NK-92 (cell line): ENCODE results near the gene AKAP1.

Experiments
- DNase-seq: peaks from one replicate; lab custom pipeline; 2025; ENCODE audit not compliant: unreplicated experiment; lab: John Stamatoyannopoulos, UW

AKAP1 gene

DNA sequence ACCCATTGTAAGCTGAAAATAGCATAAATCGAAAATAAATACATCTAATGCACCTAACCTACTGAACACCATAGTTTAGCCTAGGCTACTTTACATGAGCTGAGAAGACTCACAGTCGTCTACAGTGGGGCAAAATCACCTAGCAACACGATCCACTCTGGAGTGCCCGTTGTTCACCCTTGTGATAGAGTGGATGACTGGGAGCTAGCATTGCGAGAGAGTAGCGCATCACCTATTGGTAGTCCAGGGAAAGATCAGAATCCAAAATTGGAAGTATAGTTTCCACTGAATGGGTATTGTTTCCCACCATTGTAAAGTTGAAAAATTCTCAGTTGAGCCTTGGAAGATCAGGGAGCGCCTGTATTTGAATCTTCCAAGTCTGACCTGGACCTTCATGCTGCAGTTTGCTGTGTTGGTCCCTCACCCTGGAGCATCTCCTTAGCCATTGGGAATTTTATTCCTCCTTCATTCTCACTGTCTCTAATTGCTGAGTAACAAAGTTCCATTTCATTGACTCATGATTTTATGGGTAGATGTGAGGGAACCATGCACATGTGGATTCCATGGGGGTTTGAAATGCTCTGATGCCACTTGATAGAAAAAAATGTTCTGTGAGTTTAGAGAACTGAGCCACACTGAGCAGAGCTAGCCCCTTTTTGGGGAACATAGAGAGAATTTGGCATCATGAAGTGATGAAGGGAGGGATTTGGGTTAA lies 19.6 kb downstream of the AKAP1 start:
- DNase-seq, result no peak

- no peak for DNase-seq
Observed at GRCh38 chr17:57105591-57105990, 20.5 kb downstream of the AKAP1 start.

DNA sequence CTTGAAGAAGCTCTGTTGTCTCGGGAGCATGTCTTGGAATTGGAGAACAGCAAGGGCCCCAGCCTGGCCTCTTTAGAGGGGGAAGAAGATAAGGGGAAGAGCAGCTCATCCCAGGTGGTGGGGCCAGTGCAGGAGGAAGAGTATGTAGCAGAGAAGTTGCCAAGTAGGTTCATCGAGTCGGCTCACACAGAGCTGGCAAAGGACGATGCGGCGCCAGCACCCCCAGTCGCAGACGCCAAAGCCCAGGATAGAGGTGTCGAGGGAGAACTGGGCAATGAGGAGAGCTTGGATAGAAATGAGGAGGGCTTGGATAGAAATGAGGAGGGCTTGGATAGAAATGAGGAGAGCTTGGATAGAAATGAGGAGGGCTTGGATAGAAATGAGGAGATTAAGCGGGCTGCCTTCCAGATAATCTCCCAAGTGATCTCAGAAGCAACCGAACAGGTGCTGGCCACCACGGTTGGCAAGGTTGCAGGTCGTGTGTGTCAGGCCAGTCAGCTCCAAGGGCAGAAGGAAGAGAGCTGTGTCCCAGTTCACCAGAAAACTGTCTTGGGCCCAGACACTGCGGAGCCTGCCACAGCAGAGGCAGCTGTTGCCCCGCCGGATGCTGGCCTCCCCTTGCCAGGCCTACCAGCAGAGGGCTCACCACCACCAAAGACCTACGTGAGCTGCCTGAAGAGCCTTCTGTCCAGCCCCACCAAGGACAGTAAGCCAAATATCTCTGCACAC lies 21.2 kb downstream of the AKAP1 start:
- DNase-seq, result no peak

DNA sequence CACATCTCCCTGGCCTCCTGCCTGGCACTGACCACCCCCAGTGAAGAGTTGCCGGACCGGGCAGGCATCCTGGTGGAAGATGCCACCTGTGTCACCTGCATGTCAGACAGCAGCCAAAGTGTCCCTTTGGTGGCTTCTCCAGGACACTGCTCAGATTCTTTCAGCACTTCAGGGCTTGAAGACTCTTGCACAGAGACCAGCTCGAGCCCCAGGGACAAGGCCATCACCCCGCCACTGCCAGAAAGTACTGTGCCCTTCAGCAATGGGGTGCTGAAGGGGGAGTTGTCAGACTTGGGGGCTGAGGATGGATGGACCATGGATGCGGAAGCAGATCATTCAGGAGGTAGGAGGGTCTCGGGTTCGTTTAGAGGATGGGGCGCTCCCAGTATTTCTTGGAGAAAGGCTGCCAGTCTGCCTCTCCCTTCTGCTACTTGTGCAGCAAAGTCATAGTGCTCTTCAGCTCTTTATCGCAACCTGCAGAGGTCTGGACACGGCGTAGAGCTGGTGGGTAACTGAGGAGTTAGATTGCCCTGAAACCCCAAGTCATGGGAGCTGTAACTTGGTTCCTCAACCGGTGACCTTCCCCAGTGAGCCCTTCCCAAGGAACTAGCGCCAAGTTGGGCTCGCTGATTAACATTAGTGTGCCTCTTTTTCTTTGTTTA lies 21.9 kb downstream of the AKAP1 start:
- DNase-seq, result no peak

DNA sequence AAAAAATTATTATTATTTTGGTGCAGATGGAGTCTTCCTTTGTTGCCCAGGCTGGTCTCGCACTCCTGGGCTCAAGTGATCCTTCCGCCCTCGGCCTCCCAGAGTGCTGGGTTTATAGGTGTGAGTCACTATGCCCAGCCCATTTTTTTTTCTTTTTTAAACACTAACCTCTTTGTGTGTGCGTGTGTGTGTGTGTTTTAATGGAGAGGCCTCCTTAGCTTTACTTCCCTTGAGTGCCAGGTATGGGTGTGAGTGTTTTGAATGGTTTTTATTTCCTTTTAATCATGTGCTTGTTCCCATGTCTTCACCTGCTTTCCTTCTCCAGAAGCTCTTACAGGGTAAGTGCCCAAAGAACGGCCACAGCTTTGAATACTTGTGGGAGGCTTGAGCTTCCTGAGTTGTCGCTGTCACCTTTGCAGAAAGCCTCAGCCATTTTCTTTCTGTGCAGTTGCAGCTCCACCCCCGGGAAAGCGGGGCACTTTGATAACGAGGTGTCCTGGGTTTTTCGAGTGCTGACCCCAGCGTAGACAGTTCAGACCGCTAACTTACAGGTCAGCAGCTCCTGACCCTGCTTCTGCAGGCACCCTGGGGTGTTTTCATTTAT lies 22.6 kb downstream of the AKAP1 start:
- DNase-seq, result no peak

DNA sequence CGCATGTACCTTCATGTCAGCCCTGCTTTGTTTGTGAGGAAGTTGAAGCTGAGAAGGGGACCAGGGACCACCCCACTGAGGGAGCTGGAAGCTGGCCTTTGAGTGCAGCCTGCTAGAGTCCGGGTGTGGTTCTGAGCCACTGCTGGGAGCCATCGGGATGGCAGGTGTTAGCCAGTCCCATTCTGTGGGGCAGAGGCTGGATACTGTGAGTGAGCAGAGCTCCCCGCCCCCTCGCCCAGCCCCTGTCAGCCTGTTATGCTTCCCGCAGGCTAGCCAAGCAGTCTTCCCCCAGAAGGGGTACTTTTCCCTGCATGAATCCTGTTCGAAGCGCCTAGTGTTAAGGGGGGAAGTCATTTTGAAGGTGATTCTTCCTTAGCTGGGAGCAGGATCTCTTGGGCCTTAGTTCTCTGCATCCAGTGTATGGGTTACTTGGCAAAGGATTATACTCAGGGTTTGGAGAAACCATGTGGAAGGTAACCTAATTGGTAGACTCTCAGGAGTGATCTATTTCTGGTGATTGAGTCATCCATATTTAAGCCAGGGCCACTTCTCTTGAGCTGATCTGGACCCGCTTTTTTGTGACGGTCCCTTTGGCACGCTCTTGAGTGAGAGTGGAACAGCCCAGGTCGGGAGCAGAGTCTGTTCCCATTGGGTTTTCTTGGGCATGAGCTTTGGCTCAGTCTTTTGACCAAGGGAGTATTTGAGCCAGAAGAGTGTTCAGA lies 23.8 kb downstream of the AKAP1 start:
- no peak for DNase-seq

DNA sequence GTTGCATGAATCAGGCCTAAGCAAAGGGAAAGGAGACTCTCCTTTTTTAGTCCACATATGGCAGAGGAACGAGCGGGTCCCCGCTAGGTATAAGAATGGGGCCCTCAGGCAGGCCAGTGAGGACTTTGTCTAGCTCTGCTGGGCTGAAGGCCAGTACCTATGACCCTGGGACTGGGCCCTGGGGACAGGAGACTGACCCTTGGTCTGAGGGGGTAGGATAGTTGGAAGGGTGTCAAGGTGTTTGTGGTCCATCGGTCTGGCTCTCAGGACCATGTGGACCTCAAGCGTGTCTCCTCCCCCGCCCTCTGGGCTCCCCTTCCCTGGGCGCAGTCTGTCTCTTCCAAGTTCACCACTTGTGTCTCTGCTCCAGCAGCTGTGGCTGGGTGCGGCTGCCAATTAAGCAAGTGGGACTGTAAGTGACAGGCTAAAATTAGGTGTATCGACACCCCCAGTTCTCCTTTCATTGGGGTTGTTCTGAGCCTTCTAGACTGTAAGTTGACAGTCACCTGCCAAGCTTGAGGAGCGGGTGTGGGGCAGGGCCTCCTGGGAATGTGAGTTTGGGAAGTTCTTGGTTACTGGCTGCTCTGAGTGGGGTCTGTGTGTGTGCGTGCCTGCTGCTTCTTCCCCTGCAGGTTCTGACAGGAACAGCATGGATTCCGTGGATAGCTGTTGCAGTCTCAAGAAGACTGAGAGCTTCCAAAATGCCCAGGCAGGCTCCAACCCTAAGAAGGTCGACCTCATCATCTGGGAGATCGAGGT lies 24.5 kb downstream of the AKAP1 start:
- DNase-seq, result no peak

DNA sequence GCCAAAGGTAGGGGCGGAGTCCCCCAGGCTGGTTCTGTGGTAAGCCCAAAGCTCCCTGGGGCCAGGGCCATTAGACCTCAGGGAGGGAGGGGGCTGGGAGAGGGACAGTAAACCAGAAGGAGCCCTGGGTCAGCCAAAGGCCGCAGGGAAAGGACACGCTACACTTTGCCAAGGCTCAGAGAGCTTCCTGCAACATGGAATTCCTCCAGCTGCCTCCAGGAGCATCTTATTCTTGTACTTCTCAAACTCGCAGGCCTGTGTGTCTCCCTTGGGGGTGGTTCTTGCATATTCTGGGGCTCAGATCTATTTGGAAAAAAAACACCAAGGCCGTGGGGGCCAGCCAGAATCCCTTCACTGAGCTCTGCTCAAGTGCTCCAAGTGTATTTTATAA lies 25.1 kb downstream of the AKAP1 start:
- no peak for DNase-seq

DNA sequence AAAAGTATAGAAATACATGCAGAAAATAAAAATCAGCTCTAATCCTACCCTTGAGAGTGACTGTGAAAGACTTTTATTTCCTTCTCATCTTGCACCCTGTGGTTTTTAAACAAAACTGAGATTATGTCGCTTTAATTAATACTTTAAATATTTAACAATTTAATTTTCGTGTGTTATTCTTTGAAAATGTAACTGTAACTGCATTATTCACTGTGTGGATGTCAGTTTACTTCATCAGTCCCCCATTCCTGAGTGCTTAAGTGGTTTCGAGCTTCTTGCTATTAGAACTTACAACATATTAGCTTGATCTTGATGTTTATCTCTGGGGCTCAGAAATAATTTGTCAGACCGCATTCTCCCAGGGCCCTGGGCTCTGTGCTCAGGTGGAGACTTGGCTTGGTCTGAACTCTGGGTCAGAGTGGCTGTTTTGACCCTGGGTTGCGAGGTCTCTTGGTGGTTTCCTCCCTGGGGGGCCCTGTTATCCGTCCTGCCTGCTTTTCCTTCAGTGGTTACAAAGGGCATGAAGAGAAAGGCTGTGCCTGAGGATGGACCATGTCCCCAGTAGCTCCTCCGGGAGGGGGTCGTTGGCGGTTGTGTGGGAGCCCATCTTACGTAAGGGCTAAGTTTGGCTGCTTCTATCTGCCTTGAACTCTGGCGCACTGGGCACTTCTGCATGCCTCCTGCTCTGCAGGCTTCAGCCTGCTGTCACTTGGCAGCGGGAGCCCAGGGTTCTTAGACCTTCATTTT lies 25.7 kb downstream of the AKAP1 start:
- DNase-seq, result no peak

DNA sequence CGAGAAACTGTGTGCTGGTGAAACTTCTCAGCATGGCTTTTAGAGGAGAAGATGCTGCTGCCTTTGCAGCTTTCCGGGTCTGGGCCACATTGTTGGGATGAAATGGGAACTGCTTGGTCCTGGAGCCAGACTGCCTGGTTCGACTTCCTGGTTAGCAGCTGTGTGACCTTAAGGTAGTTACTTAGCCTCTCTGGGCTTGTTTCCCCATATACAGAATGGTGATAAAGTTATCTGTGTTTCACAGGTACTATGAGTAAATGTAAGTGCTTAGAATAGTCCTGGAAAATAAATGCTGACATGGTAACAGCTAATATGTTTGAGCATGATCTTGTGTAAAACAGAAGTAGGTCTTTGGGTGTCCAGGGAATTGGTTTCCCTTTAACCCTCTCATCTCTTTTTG lies 26.3 kb downstream of the AKAP1 start:
- DNase-seq, result no peak

DNA sequence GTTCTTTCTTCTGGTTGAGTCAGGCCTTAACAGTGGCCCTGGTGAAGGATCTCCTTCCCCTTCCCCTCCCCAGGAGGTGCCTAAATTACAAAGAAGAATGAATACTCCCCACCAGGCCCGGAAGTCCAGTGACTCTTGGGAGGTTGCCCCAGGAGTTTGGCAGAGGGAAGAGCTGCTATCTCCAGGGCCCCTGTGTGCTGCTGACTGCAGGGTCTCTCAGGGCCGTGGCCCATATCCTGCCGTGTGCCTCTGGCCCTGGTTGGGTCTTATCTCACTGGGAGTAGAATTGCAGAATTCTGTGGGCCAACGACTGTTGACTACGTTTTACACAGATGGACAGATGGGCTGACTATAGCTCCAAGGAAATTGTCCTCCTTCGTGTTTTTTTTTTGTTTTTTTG lies 28.0 kb downstream of the AKAP1 start:
- DNase-seq, result no peak

DNA sequence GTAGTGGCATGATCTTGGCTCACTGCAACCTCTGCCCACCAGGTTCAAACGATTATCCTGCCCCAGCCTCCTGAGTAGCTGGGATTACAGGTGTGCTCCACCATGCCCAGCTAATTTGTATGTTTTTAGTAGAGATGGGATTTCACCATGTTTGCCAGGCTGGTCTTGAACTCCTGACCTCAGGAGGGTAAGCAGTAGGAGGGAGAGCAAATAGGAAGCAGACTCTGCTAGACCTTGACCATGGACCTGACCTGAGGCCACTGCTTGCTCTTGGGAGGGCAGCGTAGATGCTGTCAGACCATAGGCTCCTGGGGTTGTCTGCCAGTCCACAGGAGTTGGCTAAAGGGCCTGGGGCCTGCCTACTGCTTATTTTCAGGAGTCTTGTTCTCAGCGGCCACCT lies 28.6 kb downstream of the AKAP1 start:
- no peak for DNase-seq

- DNase-seq, result no peak
Observed at GRCh38 chr17:57114085-57114673, 29.1 kb downstream of the AKAP1 start.

DNA sequence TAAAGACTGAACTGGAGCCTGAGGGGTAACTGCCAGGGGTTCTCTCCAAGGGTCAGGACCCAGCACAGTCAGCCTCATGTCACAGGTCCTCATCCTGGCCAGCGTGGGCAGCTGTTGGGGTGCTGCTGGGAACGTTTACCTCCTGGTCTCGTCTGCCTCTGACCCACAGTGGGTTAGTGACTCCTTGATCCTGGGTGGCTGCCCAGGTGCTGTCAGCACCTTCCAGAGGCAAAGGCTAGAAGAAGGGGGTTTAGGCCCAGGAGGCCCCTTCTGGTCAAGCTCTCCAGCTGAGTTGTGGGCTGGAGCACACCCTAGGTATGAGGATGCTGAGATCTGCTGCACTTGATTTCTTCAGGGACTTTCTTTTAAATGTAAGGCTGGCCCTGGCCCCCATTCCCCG lies 30.3 kb downstream of the AKAP1 start:
- no peak for DNase-seq

DNA sequence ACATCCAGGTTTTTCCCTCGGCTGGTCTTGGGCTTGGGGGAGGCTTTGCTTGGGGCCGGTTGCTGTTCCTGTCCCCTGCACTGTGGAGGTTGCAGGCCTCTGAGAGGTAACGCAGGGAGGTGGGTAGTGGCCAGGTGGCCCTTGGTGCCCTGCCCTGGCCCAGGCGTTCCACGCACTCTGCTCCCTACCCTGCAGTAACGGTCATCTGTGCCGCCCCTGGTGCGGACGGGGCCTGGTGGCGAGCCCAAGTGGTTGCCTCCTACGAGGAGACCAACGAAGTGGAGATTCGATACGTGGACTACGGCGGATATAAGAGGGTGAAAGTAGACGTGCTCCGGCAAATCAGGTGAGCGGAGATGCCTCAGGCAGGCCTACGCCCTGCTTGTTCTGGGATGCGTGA lies 30.9 kb downstream of the AKAP1 start:
- no peak for DNase-seq

DNA sequence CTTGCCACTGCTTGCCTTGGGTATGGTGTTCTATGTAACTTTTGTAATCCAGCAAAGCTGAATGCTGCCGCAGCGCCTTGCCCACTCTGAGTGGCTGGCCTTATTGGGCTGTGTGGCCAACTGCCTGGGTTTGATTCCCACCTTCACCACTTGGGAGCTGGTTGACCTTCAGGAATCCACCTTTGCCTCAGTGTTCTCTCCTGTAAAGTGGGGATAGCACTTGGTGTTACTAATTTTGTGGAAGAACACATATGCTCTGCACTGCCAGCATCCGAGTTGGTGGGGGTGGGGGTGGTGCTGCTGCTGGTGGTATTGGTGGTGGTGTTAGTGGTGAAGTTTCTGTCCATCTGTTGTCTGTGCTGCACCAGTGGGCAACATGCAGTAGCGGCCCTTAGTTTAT lies 32.8 kb downstream of the AKAP1 start:
- no peak for DNase-seq

DNA sequence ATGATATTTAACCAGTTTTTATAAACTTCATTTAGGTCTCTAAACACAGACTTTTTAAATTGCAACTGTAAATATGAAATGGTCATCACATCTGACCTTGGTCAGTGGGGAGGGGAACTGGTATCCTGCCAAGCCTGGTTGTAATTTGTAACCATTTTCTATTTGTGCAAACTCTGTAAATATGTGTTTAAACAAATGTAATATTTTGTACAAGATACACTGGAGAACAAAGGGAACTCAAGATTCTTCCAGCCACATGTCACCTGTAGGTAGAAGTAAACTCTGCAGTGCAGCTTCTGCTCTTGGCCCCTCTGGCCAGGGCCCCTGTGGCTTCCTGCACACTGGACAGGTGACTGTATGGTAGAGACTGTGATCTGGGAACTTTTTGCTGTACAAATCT lies 35.8 kb downstream of the AKAP1 start:
- DNase-seq, result no peak

DNA sequence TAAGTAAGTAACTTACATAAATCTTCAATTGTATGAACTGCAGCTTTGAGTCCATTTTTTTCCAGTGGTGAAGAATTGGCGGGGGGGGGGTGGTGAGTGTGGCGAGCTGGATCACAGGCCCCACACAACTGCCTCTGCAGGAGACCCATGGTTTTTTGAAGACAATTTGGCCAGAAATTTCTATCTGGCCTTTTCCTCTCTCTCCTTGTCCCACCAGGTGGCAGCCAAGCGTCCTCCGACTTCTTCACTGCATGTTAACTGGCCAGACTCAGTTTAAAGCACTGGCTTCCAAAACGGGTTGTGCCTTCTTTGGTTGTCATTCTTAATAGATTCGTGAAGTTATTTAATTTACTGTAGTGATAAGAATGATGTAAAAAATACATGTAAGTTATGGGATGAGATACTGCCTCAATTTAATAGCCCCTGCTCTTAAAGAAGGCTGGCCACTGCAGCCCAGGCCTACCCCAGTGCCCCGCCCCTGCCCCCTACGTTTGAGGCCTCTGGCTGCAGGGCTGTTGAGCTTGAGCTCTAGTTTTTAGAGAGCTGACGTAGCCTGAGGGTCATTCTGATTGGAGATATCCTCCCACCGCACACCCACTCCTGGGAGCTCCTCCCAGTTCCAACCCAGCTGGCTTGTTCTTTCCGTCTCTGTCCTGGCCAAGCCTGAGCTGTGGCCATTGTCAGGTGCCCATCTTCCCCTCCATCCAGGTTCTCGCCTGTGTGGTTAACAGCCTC lies 36.4 kb downstream of the AKAP1 start:
- no peak for DNase-seq

DNA sequence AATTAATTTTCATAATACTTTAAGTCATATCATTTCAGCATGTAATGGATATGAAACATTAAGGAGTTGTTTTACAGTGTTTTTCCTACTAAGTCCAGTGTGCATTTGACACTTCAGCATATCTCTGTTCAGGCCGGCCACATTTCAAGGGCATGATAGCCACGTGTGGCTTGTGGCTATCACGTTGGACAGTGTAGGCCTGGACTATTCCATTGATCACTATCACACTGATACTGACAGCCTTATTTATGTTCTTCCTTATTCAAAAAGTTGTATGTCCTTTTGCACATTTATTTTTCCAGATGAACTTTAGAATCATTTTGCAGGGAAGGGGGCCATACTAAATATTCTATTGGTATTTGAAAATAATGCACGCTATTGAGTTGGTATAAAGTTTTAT lies 39.0 kb downstream of the AKAP1 start:
- no peak for DNase-seq
